KMS-11 (cell line): ENCODE results near the gene CRADD.

Experiments used
- H2AFZ ChIP-seq: fragments of 200-600 bp; sonication (generic); 2 replicates; pipeline ENCODE4 v1.6.1; 2016; ENCODE audit warnings: antibody characterized with exemption, mixed run types, low read depth
- H3K27ac ChIP-seq: fragments of 200-600 bp; sonication (generic); 2 replicates; pipeline ENCODE4 v1.6.1; 2016; ENCODE audit warnings: mild to moderate bottlenecking, mixed run types
- H3K27me3 ChIP-seq: fragments of 200-600 bp; sonication (generic); 2 replicates; pipeline ENCODE4 v1.6.1; 2017; ENCODE audit warnings: mild to moderate bottlenecking, low read depth, mixed run types, moderate library complexity; ENCODE audit not compliant: insufficient read depth
- H3K36me3 ChIP-seq: fragments of 200-600 bp; sonication (generic); 2 replicates; pipeline ENCODE4 v1.6.1; 2017; ENCODE audit warnings: mild to moderate bottlenecking, mixed run types; ENCODE audit not compliant: insufficient read depth
- H3K4me1 ChIP-seq: fragments of 200-600 bp; sonication (generic); 2 replicates; pipeline ENCODE4 v1.6.1; 2016; ENCODE audit warnings: mild to moderate bottlenecking, low read depth, mixed run types; ENCODE audit not compliant: poor library complexity, severe bottlenecking
- H3K4me2 ChIP-seq: fragments of 200-600 bp; sonication (generic); 2 replicates; pipeline ENCODE4 v1.7.0; 2016; ENCODE audit warnings: mild to moderate bottlenecking, mixed run types
- H3K4me3 ChIP-seq: fragments of 200-600 bp; sonication (generic); IDR thresholded peaks from 2 replicates; pipeline ENCODE4 v1.6.1; 2017; ENCODE audit warnings: low read depth, low read length, mixed read lengths; ENCODE audit not compliant: insufficient read depth
- H3K79me2 ChIP-seq: fragments of 200-600 bp; sonication (generic); 2 replicates; pipeline ENCODE4 v1.6.1; 2016; ENCODE audit warnings: low read depth, mixed run types; ENCODE audit not compliant: insufficient read depth
- H3K9ac ChIP-seq: fragments of 200-600 bp; sonication (generic); 2 replicates; pipeline ENCODE4 v1.6.1; 2016; ENCODE audit warnings: mild to moderate bottlenecking, mixed run types
- H4K20me1 ChIP-seq: fragments of 200-600 bp; sonication (generic); 2 replicates; pipeline ENCODE4 v1.6.1; 2016; ENCODE audit warnings: mild to moderate bottlenecking, mixed run types; ENCODE audit not compliant: insufficient read depth
- CTCF ChIP-seq: fragments of 200-600 bp; sonication (generic); conservative IDR thresholded peaks from 2 replicates; pipeline ENCODE4 v1.6.1; 2017; ENCODE audit warnings: low read depth, mild to moderate bottlenecking, antibody characterized with exemption, low read length, moderate library complexity, mixed read lengths

CRADD gene

GRCh38 chr12:93736640-93737178, 59.5 kb downstream of the CRADD start:
- H3K79me2 ChIP-seq = no peaks in the 10 kb centered on the region
- 0 out of 2 replicates have a peak, but pooled peaks cover 4% of the 10 kb centered on the region for H3K27me3 ChIP-seq
- H3K4me1 ChIP-seq = no peaks in the 10 kb centered on the region
- no peak overlapping the region for H3K4me3 ChIP-seq
- no peak overlapping the region for H2AFZ ChIP-seq
- no peaks in the 10 kb centered on the region for H4K20me1 ChIP-seq
- H3K4me2 ChIP-seq = no peak overlapping the region
- no peak for TF ChIP-seq CTCF
- H3K36me3 ChIP-seq = no peaks in the 10 kb centered on the region
- H3K27ac ChIP-seq = no peak overlapping the region
- H3K9ac ChIP-seq = no peak overlapping the region

GRCh38 chr12:93737457-93738198, 60.5 kb downstream of the CRADD start:
- Histone ChIP-seq H2AFZ (no peak overlapping the region), H3K36me3 (no peaks in the 10 kb centered on the region), H3K79me2 (no peaks in the 10 kb centered on the region), H3K27ac (no peak overlapping the region), H3K4me3 (no peak overlapping the region), H4K20me1 (no peaks in the 10 kb centered on the region), H3K9ac (no peak overlapping the region), H3K27me3 (0 out of 2 replicates have a peak, but pooled peaks cover 4% of the 10 kb centered on the region), H3K4me2 (no peak overlapping the region), H3K4me1 (no peaks in the 10 kb centered on the region)
- no peak for TF ChIP-seq CTCF

GRCh38 chr12:93738199-93739058, 61.3 kb downstream of the CRADD start:
- Histone ChIP-seq H3K36me3 (no peaks in the 10 kb centered on the region), H2AFZ (no peak overlapping the region), H4K20me1 (no peaks in the 10 kb centered on the region), H3K4me3 (no peak overlapping the region), H3K27me3 (0 out of 2 replicates have a peak, but pooled peaks cover 4% of the 10 kb centered on the region), H3K4me1 (peaks cover 5% of the 10 kb centered on the region), H3K9ac (no peak overlapping the region), H3K27ac (no peak overlapping the region), H3K79me2 (no peaks in the 10 kb centered on the region), H3K4me2 (no peak overlapping the region)
- TF ChIP-seq CTCF = no peak

- no peak overlapping the region for H3K4me2 ChIP-seq
Measured at GRCh38 chr12:93740751-93741150, 63.6 kb downstream of the CRADD start.

More at GRCh38 chr12:93740751-93741150, 63.6 kb downstream of the CRADD start:
- H4K20me1 ChIP-seq = no peaks in the 10 kb centered on the region
- peaks cover 5% of the 10 kb centered on the region for H3K4me1 ChIP-seq
- no peak overlapping the region for H2AFZ ChIP-seq
- H3K79me2 ChIP-seq = no peaks in the 10 kb centered on the region
- H3K4me3 ChIP-seq = no peak overlapping the region
- 0 out of 2 replicates have a peak, but pooled peaks cover 4% of the 10 kb centered on the region for H3K27me3 ChIP-seq
- no peak overlapping the region for H3K27ac ChIP-seq
- no peak for TF ChIP-seq CTCF
- no peaks in the 10 kb centered on the region for H3K36me3 ChIP-seq
- H3K9ac ChIP-seq = no peak overlapping the region
